ENCODE results near the gene RSRC1. TPM values are rescaled to one million over a fixed set of nuclear protein-coding genes. Genes with fewer than 3 reads are reported as not detected.

The RSRC1 gene
- total and polyA plus RNA-seq, 9 donors, result 20.6 to 41.2 (median 22.2) TPM

- peak overlapping the region; percentile 43 for H3K27ac ChIP-seq (ENCODE audit: low read length)
- no peaks in the 10 kb centered on the region for H3K36me3 ChIP-seq (ENCODE audit: control insufficient read depth, insufficient read depth, low read length)
- DNase-seq, result peak; percentile 22
- no peaks in the 10 kb centered on the region for H3K4me1 ChIP-seq (ENCODE audit: control insufficient read depth, insufficient read depth, low read length)
- 100% methylated on average over 1 of the region's 2 CpGs for WGBS (ENCODE audit: insufficient coverage)
- no peaks in the 10 kb centered on the region for H3K27me3 ChIP-seq (ENCODE audit: control insufficient read depth, insufficient read depth, low read length)
- no peaks in the 10 kb centered on the region for H3K9me3 ChIP-seq (replicated peaks; ENCODE audit: control insufficient read depth, low read depth, low read length)
- H3K4me3 ChIP-seq (ENCODE audit: low read length), result no peak overlapping the region
Observed at GRCh38 chr3:158470944-158471638, 361.2 kb downstream of the RSRC1 start.

- Histone ChIP-seq H3K27me3 (ENCODE audit: control insufficient read depth, insufficient read depth, low read length) (no peaks in the 10 kb centered on the region), H3K4me1 (ENCODE audit: control insufficient read depth, insufficient read depth, low read length) (no peaks in the 10 kb centered on the region), H3K27ac (ENCODE audit: low read length) (peak overlapping the region; percentile 43), H3K36me3 (ENCODE audit: control insufficient read depth, insufficient read depth, low read length) (no peaks in the 10 kb centered on the region), H3K9me3 (replicated peaks; ENCODE audit: control insufficient read depth, low read depth, low read length) (no peaks in the 10 kb centered on the region), H3K4me3 (ENCODE audit: low read length) (no peak overlapping the region)
- no CpG with 5 or more reads among the region's 3 CpGs for WGBS (ENCODE audit: insufficient coverage)
- DNase-seq, result peak; percentile 95
Observed at GRCh38 chr3:158471639-158472294, 361.9 kb downstream of the RSRC1 start.

GRCh38 chr3:158479051-158479450 lies 369.2 kb downstream of the RSRC1 start:
- Histone ChIP-seq H3K27ac (ENCODE audit: low read length) (no peak overlapping the region), H3K4me1 (ENCODE audit: control insufficient read depth, insufficient read depth, low read length) (no peaks in the 10 kb centered on the region), H3K27me3 (ENCODE audit: control insufficient read depth, insufficient read depth, low read length) (no peaks in the 10 kb centered on the region), H3K36me3 (ENCODE audit: control insufficient read depth, insufficient read depth, low read length) (no peaks in the 10 kb centered on the region), H3K4me3 (ENCODE audit: low read length) (no peak overlapping the region), H3K9me3 (replicated peaks; ENCODE audit: control insufficient read depth, low read depth, low read length) (no peaks in the 10 kb centered on the region)
- no peak for DNase-seq
- no CpG with 5 or more reads among the region's 2 CpGs for WGBS (ENCODE audit: insufficient coverage)

GRCh38 chr3:158483701-158484235 lies 373.9 kb downstream of the RSRC1 start:
- DNase-seq, result no peak
- WGBS (ENCODE audit: insufficient coverage), result 46% methylated on average over 5 of the region's 7 CpGs
- Histone ChIP-seq H3K9me3 (replicated peaks; ENCODE audit: control insufficient read depth, low read depth, low read length) (no peaks in the 10 kb centered on the region), H3K27ac (ENCODE audit: low read length) (no peak overlapping the region), H3K4me3 (ENCODE audit: low read length) (no peak overlapping the region), H3K4me1 (ENCODE audit: control insufficient read depth, insufficient read depth, low read length) (no peaks in the 10 kb centered on the region), H3K36me3 (ENCODE audit: control insufficient read depth, insufficient read depth, low read length) (no peaks in the 10 kb centered on the region), H3K27me3 (ENCODE audit: control insufficient read depth, insufficient read depth, low read length) (no peaks in the 10 kb centered on the region)

GRCh38 chr3:158486200-158486599 lies 376.3 kb downstream of the RSRC1 start:
- H3K4me3 ChIP-seq (ENCODE audit: low read length), result no peak overlapping the region
- H3K27ac ChIP-seq (ENCODE audit: low read length), result no peak overlapping the region
- H3K9me3 ChIP-seq (replicated peaks; ENCODE audit: control insufficient read depth, low read depth, low read length), result no peaks in the 10 kb centered on the region
- H3K27me3 ChIP-seq (ENCODE audit: control insufficient read depth, insufficient read depth, low read length), result no peaks in the 10 kb centered on the region
- DNase-seq, result no peak
- no peaks in the 10 kb centered on the region for H3K36me3 ChIP-seq (ENCODE audit: control insufficient read depth, insufficient read depth, low read length)
- no peaks in the 10 kb centered on the region for H3K4me1 ChIP-seq (ENCODE audit: control insufficient read depth, insufficient read depth, low read length)

- Histone ChIP-seq H3K9me3 (replicated peaks; ENCODE audit: control insufficient read depth, low read depth, low read length) (no peaks in the 10 kb centered on the region), H3K4me1 (ENCODE audit: control insufficient read depth, insufficient read depth, low read length) (no peaks in the 10 kb centered on the region), H3K27me3 (ENCODE audit: control insufficient read depth, insufficient read depth, low read length) (no peaks in the 10 kb centered on the region), H3K36me3 (ENCODE audit: control insufficient read depth, insufficient read depth, low read length) (no peaks in the 10 kb centered on the region), H3K27ac (ENCODE audit: low read length) (no peak overlapping the region), H3K4me3 (ENCODE audit: low read length) (no peak overlapping the region)
- no peak for DNase-seq
- no CpG with 5 or more reads among the region's 2 CpGs for WGBS (ENCODE audit: insufficient coverage)
Observed at GRCh38 chr3:158488670-158489069, 378.8 kb downstream of the RSRC1 start.

GRCh38 chr3:158489181-158489580 lies 379.3 kb downstream of the RSRC1 start:
- Histone ChIP-seq H3K27me3 (ENCODE audit: control insufficient read depth, insufficient read depth, low read length) (no peaks in the 10 kb centered on the region), H3K9me3 (replicated peaks; ENCODE audit: control insufficient read depth, low read depth, low read length) (no peaks in the 10 kb centered on the region), H3K4me3 (ENCODE audit: low read length) (no peak overlapping the region), H3K4me1 (ENCODE audit: control insufficient read depth, insufficient read depth, low read length) (no peaks in the 10 kb centered on the region), H3K36me3 (ENCODE audit: control insufficient read depth, insufficient read depth, low read length) (no peaks in the 10 kb centered on the region), H3K27ac (ENCODE audit: low read length) (no peak overlapping the region)
- no peak for DNase-seq

- Histone ChIP-seq H3K4me3 (ENCODE audit: low read length) (no peak overlapping the region), H3K27ac (ENCODE audit: low read length) (no peak overlapping the region), H3K4me1 (ENCODE audit: control insufficient read depth, insufficient read depth, low read length) (no peaks in the 10 kb centered on the region), H3K27me3 (ENCODE audit: control insufficient read depth, insufficient read depth, low read length) (no peaks in the 10 kb centered on the region), H3K36me3 (ENCODE audit: control insufficient read depth, insufficient read depth, low read length) (no peaks in the 10 kb centered on the region), H3K9me3 (replicated peaks; ENCODE audit: control insufficient read depth, low read depth, low read length) (no peaks in the 10 kb centered on the region)
- no CpG with 5 or more reads among the region's 2 CpGs for WGBS (ENCODE audit: insufficient coverage)
- DNase-seq, result no peak
Observed at GRCh38 chr3:158491968-158492367, 382.1 kb downstream of the RSRC1 start.

GRCh38 chr3:158492685-158493084 lies 382.8 kb downstream of the RSRC1 start:
- Histone ChIP-seq H3K4me3 (ENCODE audit: low read length) (no peak overlapping the region), H3K36me3 (ENCODE audit: control insufficient read depth, insufficient read depth, low read length) (no peaks in the 10 kb centered on the region), H3K4me1 (ENCODE audit: control insufficient read depth, insufficient read depth, low read length) (no peaks in the 10 kb centered on the region), H3K27ac (ENCODE audit: low read length) (no peak overlapping the region), H3K9me3 (replicated peaks; ENCODE audit: control insufficient read depth, low read depth, low read length) (no peaks in the 10 kb centered on the region), H3K27me3 (ENCODE audit: control insufficient read depth, insufficient read depth, low read length) (no peaks in the 10 kb centered on the region)
- no peak for DNase-seq
- no CpG with 5 or more reads among the region's 3 CpGs for WGBS (ENCODE audit: insufficient coverage)

- H3K4me3 ChIP-seq (ENCODE audit: low read length), result no peak overlapping the region
- H3K9me3 ChIP-seq (replicated peaks; ENCODE audit: control insufficient read depth, low read depth, low read length), result peaks cover 3% of the 10 kb centered on the region
- no peak for DNase-seq
- WGBS (ENCODE audit: insufficient coverage), result no CpG with 5 or more reads among the region's 1 CpG
- H3K27me3 ChIP-seq (ENCODE audit: control insufficient read depth, insufficient read depth, low read length), result no peaks in the 10 kb centered on the region
- H3K27ac ChIP-seq (ENCODE audit: low read length), result no peak overlapping the region
- H3K4me1 ChIP-seq (ENCODE audit: control insufficient read depth, insufficient read depth, low read length), result no peaks in the 10 kb centered on the region
- H3K36me3 ChIP-seq (ENCODE audit: control insufficient read depth, insufficient read depth, low read length), result no peaks in the 10 kb centered on the region
Observed at GRCh38 chr3:158493931-158494330, 384.0 kb downstream of the RSRC1 start.

Data from muscle of leg (tissue), 11 donors.